ENCODE results near the gene ZMYND8.
"Not testable (repeated sequence)": the region's sequence is repeated elsewhere in the genome, so short reads cannot be mapped to it uniquely, and the experiment has no call there.

ZMYND8 gene

GRCh38 chr20:47225458-47225857, 131.0 kb downstream of the ZMYND8 start:
- no peak for DNase-seq (ENCODE audit: low read depth)

GRCh38 chr20:47224857-47225256, 131.6 kb downstream of the ZMYND8 start:
- no peak for DNase-seq (ENCODE audit: low read depth)

- no peak for DNase-seq (ENCODE audit: low read depth)
These were observed 132.2 kb downstream of the ZMYND8 start for GRCh38 chr20:47224300-47224791.

- DNase-seq (ENCODE audit: low read depth): no peak
These were observed 132.6 kb downstream of the ZMYND8 start for GRCh38 chr20:47223896-47224295.

- no peak for DNase-seq (ENCODE audit: low read depth)
These were observed 133.9 kb downstream of the ZMYND8 start for GRCh38 chr20:47222468-47223119.

DNA sequence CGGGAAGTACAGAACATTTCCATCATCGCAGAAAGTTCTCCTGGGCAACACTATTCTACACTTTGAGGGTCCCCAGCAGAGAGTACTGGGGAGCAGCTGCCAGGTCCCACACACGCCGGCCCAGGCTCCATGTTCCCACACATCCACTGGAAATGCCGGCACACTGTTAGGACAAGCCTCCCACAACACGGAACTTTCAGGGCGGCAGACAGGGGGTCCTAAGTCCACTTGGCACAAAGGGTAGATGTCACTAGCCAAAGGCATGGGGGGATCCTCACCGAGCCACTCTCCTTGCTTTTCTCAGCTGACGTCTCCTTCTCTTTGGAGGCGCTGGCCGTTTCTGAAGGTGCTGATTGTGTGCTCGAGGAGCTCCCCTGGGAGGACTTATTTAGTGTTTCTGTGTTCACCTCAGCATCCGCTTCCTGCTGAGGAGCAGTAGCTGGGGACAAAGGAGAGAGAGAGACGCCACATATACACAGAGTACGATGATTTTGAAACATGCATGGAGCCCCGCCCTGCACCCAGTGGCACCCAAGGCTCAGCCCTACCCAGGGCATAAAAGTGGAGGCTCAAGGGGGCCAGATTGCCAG, 135.4 kb downstream of the ZMYND8 start:
- no peak for DNase-seq (ENCODE audit: low read depth)

DNA sequence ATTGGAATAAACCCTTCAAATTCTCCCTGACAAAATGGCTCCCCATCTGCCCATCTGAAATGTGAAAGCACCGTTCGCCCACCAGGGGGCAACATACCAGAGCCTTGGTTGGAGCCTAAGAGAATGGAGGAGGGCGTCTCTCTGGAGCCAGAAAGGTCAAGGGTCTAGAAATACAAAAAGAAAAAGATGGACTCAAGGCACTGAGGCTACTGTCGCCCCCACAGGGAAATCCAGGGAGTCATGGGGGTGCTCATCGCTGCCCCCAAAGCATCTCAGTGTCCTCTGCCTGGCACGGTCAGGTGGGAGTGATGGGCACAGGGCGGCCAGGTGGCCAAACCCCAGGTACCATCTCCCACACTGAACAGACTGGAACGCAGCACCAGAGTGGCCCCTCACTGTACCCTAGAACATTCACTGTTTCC, 136.3 kb downstream of the ZMYND8 start:
- DNase-seq (ENCODE audit: low read depth): no peak

GRCh38 chr20:47217482-47218446, 138.7 kb downstream of the ZMYND8 start:
- no peak for DNase-seq (ENCODE audit: low read depth)

- no peak for DNase-seq (ENCODE audit: low read depth)
These were observed 139.6 kb downstream of the ZMYND8 start for GRCh38 chr20:47216819-47217410.

DNA sequence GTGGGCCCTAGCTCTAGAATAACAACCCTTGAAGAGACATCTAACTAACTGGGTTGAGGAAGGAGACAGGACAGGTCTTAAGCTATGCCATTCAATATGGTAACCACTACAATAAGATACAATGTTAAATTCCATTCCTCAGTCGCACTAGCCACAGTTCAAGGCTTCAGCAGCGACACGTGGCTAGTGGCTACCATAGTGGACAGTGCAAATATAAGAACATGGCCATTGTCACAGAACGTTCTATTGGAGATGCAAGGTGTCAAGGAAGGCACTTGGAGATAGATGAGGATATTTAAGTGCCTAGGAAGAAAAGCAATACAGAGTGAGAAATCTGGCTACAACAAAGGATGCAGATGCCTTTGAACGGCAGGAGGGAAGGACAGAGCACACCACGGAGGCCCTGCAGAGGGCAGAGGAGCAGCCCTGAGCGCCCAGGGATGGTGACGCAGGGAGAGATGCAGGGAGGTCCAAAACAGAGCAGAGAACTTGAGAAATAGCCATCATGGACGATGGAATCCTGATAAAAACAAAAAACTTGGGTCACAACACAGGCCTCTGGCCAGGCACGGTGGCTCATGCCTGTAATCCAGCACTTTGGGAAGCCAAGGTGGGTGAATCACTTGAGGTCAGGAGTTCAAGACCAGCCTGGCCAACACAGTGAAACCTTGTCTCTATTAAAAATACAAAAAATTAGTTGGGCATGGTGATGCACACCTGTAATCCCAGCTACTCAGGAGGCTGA, 140.7 kb downstream of the ZMYND8 start:
- DNase-seq (ENCODE audit: low read depth): no peak

DNA sequence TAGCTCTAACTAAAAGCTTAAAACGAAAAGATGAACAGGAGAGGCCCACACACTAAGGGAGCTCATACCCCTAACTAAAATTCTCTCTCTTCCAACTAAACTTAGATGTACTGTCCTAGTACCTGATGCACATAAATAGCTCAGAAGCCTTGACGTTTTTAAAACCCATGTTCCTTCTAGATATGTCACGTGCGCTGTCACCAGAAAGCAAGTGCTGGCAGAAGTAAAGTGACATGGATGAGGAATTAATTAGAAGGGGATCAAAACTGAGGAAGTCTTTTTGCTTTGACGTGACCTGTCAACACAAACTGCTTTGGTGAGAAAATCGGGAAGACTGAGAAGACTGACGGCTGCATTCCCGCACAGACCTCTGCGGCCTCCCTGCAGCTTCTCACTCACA, 142.5 kb downstream of the ZMYND8 start:
- no peak for DNase-seq (ENCODE audit: low read depth)

- no peak for DNase-seq (ENCODE audit: low read depth)
These were observed 143.8 kb downstream of the ZMYND8 start for GRCh38 chr20:47212606-47213207.

GRCh38 chr20:47211036-47211435, 145.5 kb downstream of the ZMYND8 start:
- DNase-seq (ENCODE audit: low read depth): no peak

DNA sequence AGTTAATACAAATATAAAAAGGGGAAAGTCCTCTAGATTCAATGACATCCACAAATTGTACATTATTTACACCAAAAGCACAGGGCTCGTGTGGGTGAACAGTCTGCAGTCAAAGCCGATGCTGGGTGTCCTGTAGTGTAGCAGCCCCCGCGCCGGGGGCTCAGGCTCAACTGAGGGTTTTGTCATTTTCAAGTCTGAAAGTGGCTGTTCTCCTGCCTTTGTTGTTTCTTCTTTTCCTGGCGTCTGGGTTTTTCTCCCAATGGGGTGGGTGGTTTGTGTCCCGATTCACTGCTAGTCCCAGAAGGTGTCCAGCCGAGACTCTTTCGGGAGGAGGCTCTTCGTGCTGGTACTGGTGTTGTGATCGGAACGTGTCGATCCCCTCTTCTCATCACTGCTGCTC, 146.0 kb downstream of the ZMYND8 start:
- no peak for DNase-seq (ENCODE audit: low read depth)

DNA sequence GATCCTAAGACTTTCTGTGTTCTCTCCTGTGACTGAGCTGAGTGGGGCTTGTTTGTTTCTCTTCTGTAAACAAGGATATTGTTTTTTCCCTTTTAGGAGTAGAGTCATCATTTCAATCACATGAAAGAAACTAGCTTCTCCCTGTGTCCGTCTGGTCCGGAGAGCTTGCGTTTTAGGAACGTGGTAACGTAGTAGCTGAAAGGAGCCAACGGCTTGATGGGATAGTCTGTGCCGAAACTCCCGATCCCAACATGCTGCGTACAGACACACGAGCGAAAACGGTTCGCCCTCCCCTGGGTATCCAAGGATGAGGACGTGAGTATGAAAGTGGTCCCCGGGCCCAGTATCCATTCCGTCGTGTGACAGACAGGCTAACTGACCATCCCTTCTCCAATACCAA, 146.5 kb downstream of the ZMYND8 start:
- no peak for DNase-seq (ENCODE audit: low read depth)

GRCh38 chr20:47208534-47209174, 147.8 kb downstream of the ZMYND8 start:
- no peak for DNase-seq (ENCODE audit: low read depth)

DNA sequence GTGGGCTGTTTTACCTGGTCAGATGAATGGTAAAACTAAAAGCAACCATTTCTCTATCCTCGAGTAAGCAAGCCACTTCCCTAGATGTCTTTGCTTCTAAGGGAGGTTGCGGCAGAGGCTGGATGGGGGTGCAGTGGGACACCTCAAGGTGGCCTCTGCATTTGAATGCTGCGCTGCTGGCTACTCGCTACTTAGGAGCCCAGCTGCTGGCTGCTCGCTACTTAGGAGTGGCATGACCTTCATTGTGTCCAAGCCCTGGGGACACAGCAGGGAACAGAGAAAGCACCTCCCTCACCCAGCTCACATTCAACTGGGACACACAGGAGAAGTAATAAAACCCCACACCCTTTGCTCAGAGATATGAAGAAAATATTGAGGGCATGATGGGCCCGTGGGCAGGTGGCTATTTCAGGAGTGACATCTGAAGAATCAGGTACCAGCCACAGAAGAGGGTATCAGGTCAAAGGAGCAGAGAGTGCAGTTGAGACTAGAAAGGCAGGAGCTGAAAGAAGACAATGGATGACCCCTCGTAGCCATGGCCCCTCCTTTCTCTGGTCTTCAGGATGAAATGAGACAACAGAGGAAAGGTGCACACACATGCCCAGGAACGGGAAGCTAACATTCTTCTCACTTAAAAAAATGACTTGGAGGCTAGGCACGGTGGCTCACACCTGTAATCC, 149.4 kb downstream of the ZMYND8 start:
- DNase-seq (ENCODE audit: low read depth): no peak

- not testable (repeated sequence) for DNase-seq (ENCODE audit: low read depth)
These were observed 149.9 kb downstream of the ZMYND8 start for GRCh38 chr20:47206552-47206951.

DNA sequence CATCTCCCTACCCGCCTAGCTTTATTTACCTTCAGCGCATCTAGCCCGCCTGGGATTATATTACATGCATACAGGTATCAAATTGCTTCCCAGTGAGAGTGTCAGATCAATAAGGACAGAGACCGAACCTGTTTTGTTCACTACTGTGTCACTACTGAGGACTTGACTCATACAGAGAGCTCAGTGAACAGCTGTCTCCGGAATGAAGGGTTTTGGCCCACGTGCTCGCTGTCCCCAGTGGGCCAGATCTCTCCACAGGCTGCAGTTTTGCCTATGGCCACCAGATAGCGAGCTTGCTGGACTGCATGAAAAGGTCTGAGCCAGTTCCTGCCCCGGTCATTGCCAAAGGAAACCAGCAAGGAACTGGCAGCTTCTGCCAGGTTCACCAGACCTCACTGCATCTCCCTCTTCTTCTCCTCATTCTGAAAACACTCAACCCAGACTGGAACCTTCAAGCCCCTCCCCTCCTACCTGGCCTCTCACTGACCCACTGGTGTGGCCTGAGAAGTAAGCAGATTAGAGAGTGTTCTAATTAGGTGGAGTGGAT, 150.8 kb downstream of the ZMYND8 start:
- no peak for DNase-seq (ENCODE audit: low read depth)

- not testable (repeated sequence) for DNase-seq (ENCODE audit: low read depth)
These were observed 151.7 kb downstream of the ZMYND8 start for GRCh38 chr20:47204850-47205122.

All from GM04503 (cell line).